ENCODE measurements around the gene AVP. TPM values are rescaled to one million over a fixed set of nuclear protein-coding genes. Genes with fewer than 3 reads are reported as not detected.

Gene AVP
- total RNA-seq, 1 experiment from 2014 or later: not detected

GRCh38 chr20:3032624-3033023, 51.9 kb downstream of the AVP start:
- ATAC-seq: no peak
- CTCF ChIA-PET: no interaction called here
- Histone ChIP-seq H3K27ac (ENCODE audit: low read length) (no peak overlapping the region), H3K9me3 (ENCODE audit: control insufficient read depth, insufficient read depth, low read depth, low read length) (no peaks in the 10 kb centered on the region), H3K27me3 (ENCODE audit: control insufficient read depth, insufficient read depth, low read length) (no peaks in the 10 kb centered on the region), H3K36me3 (ENCODE audit: control insufficient read depth, insufficient read depth, low read length) (no peaks in the 10 kb centered on the region), H3K4me3 (ENCODE audit: low read depth in 2 of 2, low read length in 2 of 2) (no peak overlapping the region), H3K4me1 (ENCODE audit: control insufficient read depth, insufficient read depth, low read length) (no peaks in the 10 kb centered on the region)
- POLR2A ChIA-PET: no interaction called here
- no TSS peak for BruUV-seq (replicated peaks)
- intact Hi-C loops (cut with micrococcal nuclease; ENCODE audit: unreplicated experiment) (no loop called here), in situ Hi-C loops (cut with HindIII; ENCODE audit: low pct_unique_long_range_greater_than_20kb, low sequenced_read_pairs) (no loop called here)
- no peak for DNase-seq (ENCODE audit: low read depth, low spot score)
- TF ChIP-seq SIN3A (IDR thresholded peaks at IDR 0.05; ENCODE audit: borderline replicate concordance, insufficient read depth, low read depth, low read length) (no peak), TCF7L2 (IDR thresholded peaks at IDR 0.05; ENCODE audit: low read depth, low read length) (no peak), REST (IDR thresholded peaks at IDR 0.05; ENCODE audit: insufficient read depth in 1 of 2, low read depth in 2 of 2, low read length in 1 of 2) (no peak), POLR2AphosphoS5 (IDR thresholded peaks at IDR 0.05; ENCODE audit: low read depth, low read length) (no peak), CTCF (IDR thresholded peaks at IDR 0.05) (no peak)

Other genes with a start within 250 kb of the AVP start
- gene PCED1A, start 244.1 kb downstream of the AVP start, total RNA-seq (2021; ENCODE audit: unreplicated experiment): 42.1 TPM
- gene VPS16, start 244.0 kb downstream of the AVP start, total RNA-seq (2021; ENCODE audit: unreplicated experiment): 35.3 TPM
- gene PTPRA, start 211.2 kb downstream of the AVP start, total RNA-seq (2021; ENCODE audit: unreplicated experiment): 56.6 TPM
- 0.49 TPM for gene GNRH2, start 41.1 kb downstream of the AVP start, total RNA-seq (2021; ENCODE audit: unreplicated experiment)
- 52.7 TPM for gene MRPS26, start 38.7 kb downstream of the AVP start, total RNA-seq (2021; ENCODE audit: unreplicated experiment)
- gene OXT, start 13.1 kb downstream of the AVP start, total RNA-seq (2021; ENCODE audit: unreplicated experiment): not detected
- 16.3 TPM for gene FASTKD5, start 75.1 kb upstream of the AVP start, total RNA-seq (2021; ENCODE audit: unreplicated experiment)
- 6.6 TPM for gene UBOX5, start 75.1 kb upstream of the AVP start, total RNA-seq (2021; ENCODE audit: unreplicated experiment)
- 5.2 TPM for gene LZTS3, start 88.8 kb upstream of the AVP start, total RNA-seq (2021; ENCODE audit: unreplicated experiment)
- 65.5 TPM for gene DDRGK1, start 120.0 kb upstream of the AVP start, total RNA-seq (2021; ENCODE audit: unreplicated experiment)
- 107 TPM for gene ITPA, start 124.8 kb upstream of the AVP start, total RNA-seq (2021; ENCODE audit: unreplicated experiment)
- 144 TPM for gene SLC4A11, start 154.5 kb upstream of the AVP start, total RNA-seq (2021; ENCODE audit: unreplicated experiment)